GM03348 (cell line): ENCODE measurements around the gene CLEC18A.
"Not testable (repeated sequence)": the region's sequence is repeated elsewhere in the genome, so short reads cannot be mapped to it uniquely, and the experiment has no call there.

Experiments
- DNase-seq: peaks from one replicate; pipeline ENCODE4 v3.0.0; 2012; ENCODE audit warnings: low spot score

The CLEC18A gene

DNA sequence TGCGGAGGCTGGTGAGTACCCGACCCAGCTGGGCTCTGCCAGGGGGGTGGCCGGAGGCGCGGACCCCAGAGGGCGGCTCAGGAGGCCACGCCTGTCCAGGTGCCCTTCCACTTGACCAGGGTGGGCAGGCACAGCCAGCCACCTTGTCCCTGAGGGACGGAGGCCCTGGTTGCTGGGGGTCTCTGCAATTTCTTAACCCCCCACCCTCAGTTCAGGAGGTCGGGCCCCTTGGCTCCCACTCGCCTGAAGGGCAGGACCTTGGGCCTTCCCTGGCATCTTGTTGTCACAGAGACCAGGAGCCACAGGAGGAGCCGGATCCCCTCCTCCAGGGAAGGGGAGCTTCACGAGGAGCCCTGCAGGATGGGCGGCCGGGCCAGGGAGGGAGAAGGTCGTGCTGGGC is 982 bp downstream of the CLEC18A start:
- DNase-seq, result not testable (repeated sequence)

DNA sequence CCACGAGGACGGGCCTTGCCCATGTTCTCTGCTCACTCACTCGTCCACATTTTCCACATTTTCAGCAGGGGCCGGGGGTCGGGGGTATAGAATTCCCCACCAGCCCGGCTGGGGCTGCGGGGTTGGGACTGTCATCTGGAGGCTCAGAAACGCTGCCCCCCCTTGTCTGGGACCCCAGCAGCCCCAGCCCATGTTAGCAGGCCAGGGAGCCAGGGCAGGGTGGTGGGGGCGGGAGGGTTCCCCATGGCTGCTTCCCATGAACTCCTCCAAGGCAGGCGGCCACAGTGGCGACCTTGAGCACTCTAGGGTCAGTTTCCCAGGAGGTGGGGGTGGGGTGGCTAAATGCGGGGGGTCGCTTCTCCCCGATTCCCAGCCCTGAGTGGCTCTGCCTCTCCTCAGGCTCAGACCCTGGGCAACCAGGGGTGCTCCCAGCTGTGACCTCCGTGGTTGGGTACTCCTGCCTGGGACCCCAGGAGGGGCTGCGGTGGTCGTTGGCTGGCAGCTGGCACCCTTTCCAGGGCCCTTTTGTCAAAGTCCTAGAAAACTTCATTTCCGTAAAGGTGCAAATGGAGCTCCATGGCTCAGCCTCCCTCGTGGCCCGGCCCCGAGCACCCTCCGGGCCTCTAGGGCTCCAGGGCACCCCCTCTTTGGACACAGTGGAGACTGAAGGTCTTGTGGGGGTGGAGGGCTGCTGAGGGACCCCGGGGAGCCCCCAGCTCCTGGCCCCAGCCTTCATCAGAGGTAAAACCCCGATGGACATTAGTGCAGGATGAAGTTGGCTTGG is 1.6 kb downstream of the CLEC18A start:
- DNase-seq, result not testable (repeated sequence)

DNA sequence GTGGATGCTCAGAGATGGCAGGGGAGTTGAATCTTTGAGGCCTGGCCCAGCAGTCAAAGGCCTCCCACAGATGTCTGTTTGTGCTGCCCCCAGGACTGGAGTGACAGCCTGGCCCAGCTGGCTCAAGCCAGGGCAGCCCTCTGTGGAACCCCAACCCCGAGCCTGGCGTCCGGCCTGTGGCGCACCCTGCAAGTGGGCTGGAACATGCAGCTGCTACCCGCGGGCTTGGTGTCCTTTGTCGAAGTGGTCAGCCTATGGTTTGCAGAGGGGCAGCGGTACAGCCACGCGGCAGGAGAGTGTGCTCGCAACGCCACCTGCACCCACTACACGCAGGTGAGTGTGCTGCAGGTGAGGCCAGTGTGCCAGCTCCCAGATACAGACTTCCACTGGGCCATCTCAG is 3.1 kb downstream of the CLEC18A start:
- DNase-seq, result not testable (repeated sequence)

- DNase-seq, result not testable (repeated sequence)
Observed at GRCh38 chr16:69963312-69963711, 12.2 kb downstream of the CLEC18A start.

DNA sequence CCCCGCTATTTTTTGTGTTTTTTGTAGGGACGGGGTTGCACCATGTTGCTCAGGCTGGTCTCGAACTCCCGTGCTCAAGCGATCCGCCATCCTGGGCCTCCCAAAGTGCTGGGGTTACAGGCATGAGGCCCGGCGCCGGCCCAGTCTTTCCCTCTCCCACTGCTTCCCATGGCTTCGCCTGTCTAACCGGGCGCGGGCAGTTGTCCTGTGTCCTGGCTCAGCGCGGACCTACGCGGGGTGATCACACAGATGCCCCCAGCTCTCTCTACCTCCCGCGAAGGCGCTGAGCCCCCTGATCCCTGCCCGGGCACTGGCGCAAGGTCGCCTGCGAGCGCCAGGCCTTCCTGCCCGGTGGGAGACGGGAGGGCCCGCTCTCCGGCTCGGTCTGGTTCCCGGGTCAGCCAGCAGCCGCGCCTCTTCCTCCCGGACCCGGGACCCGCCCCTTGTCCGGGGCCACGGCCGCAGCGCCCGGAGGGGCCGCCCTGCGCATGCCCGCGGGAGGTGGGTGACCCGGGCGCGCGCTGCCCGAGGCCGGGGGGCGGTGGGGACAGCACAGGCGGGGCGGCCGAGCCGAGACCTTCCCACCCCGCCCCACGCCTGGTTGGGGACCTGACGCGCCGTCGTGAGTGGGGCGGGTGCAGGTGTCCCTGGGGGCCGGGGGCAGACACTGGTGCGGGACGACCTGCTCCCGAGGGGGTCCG is 14.0 kb downstream of the CLEC18A start:
- DNase-seq, result peak; percentile 79

DNA sequence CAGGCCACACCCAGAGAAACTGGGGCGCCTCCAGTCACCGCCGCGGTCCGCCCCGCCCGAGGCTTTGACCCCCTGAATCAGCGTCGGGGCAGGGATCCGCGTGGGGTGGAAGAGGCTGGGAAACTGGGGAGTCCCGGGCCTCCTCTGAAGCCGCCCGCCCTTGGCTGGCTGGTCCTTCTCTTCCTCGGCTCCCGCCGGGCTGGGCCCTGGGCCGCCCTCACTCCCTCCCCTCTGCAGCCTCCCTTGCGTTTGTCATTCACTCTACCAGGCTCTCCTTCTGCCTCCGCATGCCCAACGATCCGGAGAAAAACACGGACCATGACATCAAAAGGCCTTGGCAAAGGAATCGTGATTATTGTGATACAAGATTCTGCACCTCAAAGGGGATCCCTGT is 14.5 kb downstream of the CLEC18A start:
- DNase-seq, result not testable (repeated sequence)

DNA sequence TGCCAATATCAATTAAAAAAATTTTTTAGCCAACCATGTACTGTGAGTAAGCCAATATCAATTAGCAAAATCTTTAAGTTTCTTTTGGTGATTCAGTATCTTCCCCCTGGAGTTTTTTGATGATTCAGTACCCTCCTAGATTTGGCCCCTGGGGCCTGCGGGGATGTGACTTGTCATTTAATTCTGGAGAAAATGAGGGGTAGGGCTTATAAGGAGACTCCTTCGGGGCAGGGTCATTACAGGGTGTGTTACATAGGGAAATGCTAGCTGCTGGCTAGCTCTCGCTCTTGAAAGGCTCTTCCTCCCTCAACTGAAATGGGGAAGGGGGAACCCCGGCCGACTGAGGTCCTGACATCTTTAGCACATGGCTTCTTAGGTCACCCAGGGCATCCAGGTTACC is 16.6 kb downstream of the CLEC18A start:
- not testable (repeated sequence) for DNase-seq

DNA sequence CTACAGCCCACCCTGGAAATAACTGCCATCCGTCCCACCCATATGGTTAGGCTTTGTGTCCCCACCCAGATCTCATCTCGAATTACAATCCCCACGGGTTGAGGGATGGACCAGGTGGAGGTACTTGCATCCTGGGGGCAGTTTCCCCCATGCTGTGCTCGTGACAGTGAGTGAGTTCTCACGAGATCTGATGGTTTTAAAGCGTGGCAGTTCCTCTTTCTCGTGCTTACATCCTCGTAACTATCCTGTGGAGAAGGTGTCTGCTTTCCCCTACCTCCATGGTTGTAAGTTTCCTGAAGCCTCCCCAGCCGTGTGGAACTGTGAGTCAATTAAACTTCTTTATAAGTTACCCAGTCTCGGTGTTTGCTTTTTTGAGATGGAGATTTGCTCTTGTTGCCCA is 17.0 kb downstream of the CLEC18A start:
- not testable (repeated sequence) for DNase-seq

DNA sequence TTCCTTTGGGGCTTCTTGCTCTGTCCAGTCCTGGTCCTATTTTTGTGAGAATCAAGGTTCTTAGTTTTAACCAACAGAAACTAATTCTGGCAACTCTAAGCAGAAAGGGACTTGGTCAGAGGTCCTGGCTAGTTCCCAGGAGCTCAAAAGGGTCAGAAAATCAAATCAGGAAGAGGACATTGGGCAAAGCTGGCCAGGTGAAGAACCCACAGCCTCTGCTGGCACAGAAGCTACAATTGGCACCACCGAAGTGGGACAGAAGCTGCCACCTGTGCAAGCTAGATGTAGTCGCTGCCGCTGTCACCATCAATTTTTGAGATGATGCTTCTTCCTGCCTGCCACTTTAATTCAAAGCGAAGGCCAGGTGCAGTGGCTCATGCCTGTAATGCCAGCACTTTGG is 18.5 kb downstream of the CLEC18A start:
- not testable (repeated sequence) for DNase-seq

- DNase-seq, result not testable (repeated sequence)
Observed at GRCh38 chr16:69972120-69972519, 21.0 kb downstream of the CLEC18A start.

DNA sequence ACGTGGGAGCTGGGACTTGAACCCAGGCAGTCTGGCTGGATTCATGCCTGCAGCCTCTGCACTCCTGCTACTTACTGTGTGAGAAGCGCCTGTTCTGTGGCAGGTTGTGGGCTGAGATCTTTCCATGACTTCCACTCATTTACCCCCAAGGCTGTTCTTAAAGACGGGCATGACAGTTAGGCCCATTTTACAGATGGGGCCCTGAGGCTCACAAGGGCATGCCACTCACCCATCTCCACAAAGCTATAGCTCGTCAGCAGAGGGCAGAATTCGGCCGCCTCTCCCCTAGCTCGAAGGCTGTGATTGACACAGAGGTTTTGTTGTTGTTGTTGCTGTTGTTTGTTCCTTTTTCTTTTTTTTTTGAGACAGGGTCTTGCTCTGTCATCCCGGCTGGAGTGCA is 21.8 kb downstream of the CLEC18A start:
- DNase-seq, result not testable (repeated sequence)

GRCh38 chr16:69985196-69985595 is 34.1 kb downstream of the CLEC18A start:
- not testable (repeated sequence) for DNase-seq

DNA sequence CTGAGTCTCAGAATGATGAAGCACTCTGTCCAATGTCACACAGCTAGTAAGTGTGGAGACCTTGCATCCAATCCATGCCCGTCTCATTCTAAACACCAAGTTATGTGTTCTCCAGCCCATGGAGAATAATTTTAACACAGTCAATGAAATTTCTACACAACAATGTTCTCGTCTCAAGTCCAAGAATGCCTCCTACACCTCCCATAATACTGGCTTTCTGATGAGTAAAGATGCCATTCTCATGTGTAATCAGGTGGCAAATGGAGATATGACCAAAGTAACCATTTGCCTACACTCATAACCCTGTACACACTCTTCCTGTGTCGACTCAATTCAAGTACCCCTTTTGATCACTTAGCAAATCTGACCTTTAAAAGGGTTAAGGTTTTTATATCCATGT is 46.8 kb downstream of the CLEC18A start:
- DNase-seq, result peak; percentile 13

- DNase-seq, result not testable (repeated sequence)
Observed at GRCh38 chr16:69999801-70000200, 48.7 kb downstream of the CLEC18A start.

GRCh38 chr16:70003511-70003910 is 52.4 kb downstream of the CLEC18A start:
- DNase-seq, result not testable (repeated sequence)

GRCh38 chr16:70008604-70009003 is 57.5 kb downstream of the CLEC18A start:
- DNase-seq, result not testable (repeated sequence)

DNA sequence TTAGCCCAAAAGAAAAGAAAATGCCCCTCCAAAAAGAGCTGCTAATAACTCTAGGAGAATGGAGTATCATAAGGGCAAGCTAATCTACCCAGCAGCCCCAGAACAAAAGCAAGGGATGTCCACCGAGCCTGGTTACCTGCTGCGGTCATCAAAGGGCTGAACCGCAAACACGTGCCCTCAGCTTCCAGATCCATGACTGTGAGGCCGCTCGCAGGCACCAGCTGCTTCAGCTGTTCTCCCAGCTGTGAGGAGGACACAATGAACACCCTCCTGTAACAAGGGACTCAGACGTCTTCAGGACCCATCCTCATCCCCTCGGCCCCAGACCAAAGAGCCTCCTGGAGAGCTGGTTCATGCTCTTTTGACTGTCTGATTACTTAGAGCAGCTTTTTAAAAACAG is 59.5 kb downstream of the CLEC18A start:
- not testable (repeated sequence) for DNase-seq

- not testable (repeated sequence) for DNase-seq
Observed at GRCh38 chr16:70011120-70011519, 60.0 kb downstream of the CLEC18A start.

DNA sequence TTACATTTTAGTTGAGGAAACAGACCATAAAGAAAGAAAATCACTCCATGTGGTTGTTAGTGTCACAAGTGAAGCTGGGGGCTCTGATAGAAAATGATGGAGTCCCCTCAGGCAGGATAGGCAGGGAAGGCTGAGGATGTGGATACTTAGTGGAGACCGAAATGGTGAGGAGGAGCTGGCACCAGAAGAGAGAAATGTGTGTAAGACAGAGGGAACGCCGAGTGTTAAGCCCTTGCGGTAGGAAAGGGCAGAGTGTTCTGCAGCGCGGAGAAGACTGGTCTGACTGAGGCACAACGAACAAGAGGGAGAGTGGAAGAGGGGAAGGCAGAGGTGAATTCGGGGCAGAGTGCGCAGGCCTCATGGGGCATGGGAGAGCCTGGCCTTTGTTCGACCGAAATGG is 61.2 kb downstream of the CLEC18A start:
- not testable (repeated sequence) for DNase-seq

GRCh38 chr16:70012951-70013350 is 61.8 kb downstream of the CLEC18A start:
- not testable (repeated sequence) for DNase-seq
